A673 (cell line): ENCODE measurements around the gene CCS. TPM values are rescaled to one million over a fixed set of nuclear protein-coding genes. Genes with fewer than 3 reads are reported as not detected.
"Not testable (repeated sequence)": the region's sequence is repeated elsewhere in the genome, so short reads cannot be mapped to it uniquely, and the experiment has no call there.

ENCODE experiments used
- Bru-seq: library from RNA; stranded (reverse); fragments of 400-500 nt; gene quantifications from one replicate; lab custom pipeline; 2021; lab: Mats Ljungman, UMichigan
- BruChase-seq, 2 experiments: library from RNA; stranded (reverse); fragments of 400-500 nt; gene quantifications; one replicate each; lab custom pipeline; 2021; lab: Mats Ljungman, UMichigan
- BruUV-seq: library from RNA; stranded (reverse); fragments of 400-500 nt; replicated peaks from 2 replicates; lab custom pipeline; 2021; lab: Mats Ljungman, UMichigan
- CTCF ChIA-PET: fragments of 300-600 bp; sonication (Branson Sonifier 250); formaldehyde crosslinking; loops from one replicate; lab custom pipeline; 2022; ENCODE audit warnings: antibody characterized with exemption; lab: Charles Lee
- POLR2A ChIA-PET: fragments of 300-600 bp; sonication (Branson Sonifier 250); formaldehyde crosslinking; loops from one replicate; lab custom pipeline; 2022; ENCODE audit warnings: antibody characterized with exemption; ENCODE audit not compliant: low non-redundant PET; lab: Charles Lee
- DNase-seq: peaks from one replicate; pipeline ENCODE4 v3.0.0-alpha.2; 2015; ENCODE audit warnings: low spot score
- H3K27ac ChIP-seq: fragments of 200-600 bp; sonication (generic); 2 replicates; pipeline ENCODE4 v1.5.1; 2016; ENCODE audit warnings: mixed run types, low read depth, mild to moderate bottlenecking, mixed read lengths, antibody characterized with exemption, low read length; ENCODE audit not compliant: poor library complexity, severe bottlenecking
- H3K27me3 ChIP-seq: fragments of 200-600 bp; sonication (generic); replicated peaks from 2 replicates; pipeline ENCODE4 v1.6.1; 2017; ENCODE audit warnings: mixed run types, low read depth, mild to moderate bottlenecking, mixed read lengths, antibody characterized with exemption, low read length; ENCODE audit not compliant: insufficient read depth, poor library complexity
- H3K36me3 ChIP-seq: fragments of 200-600 bp; sonication (generic); 2 replicates; pipeline ENCODE4 v1.6.1; 2016; ENCODE audit warnings: mixed run types, mild to moderate bottlenecking, mixed read lengths, antibody characterized with exemption, low read length; ENCODE audit not compliant: insufficient read depth, poor library complexity, severe bottlenecking
- H3K4me1 ChIP-seq: fragments of 200-600 bp; sonication (generic); 2 replicates; pipeline ENCODE4 v1.6.1; 2017; ENCODE audit warnings: mixed run types, mild to moderate bottlenecking, mixed read lengths, antibody characterized with exemption, low read length; ENCODE audit not compliant: insufficient read depth, poor library complexity, severe bottlenecking
- H3K4me3 ChIP-seq: fragments of 200-600 bp; sonication (generic); 2 replicates; pipeline ENCODE4 v1.5.1; 2016; ENCODE audit warnings: low read depth, mixed run types, mild to moderate bottlenecking, mixed read lengths, low read length; ENCODE audit not compliant: poor library complexity, severe bottlenecking
- H3K9me3 ChIP-seq: fragments of 200-600 bp; sonication (generic); 2 replicates; pipeline ENCODE4 v1.6.1; 2016; ENCODE audit warnings: mixed run types, low read depth, mild to moderate bottlenecking, mixed read lengths, antibody characterized with exemption, low read length; ENCODE audit not compliant: poor library complexity, severe bottlenecking
- CTCF ChIP-seq: fragments of 300-800, 200-600 bp; sonication (generic); conservative IDR thresholded peaks from 2 replicates; pipeline ENCODE4 v1.5.1; 2017; ENCODE audit warnings: low read depth, mild to moderate bottlenecking, antibody characterized with exemption, low read length, moderate library complexity, mixed read lengths
- EZH2 ChIP-seq: fragments of 200-600 bp; sonication (generic); IDR thresholded peaks from 2 replicates; pipeline ENCODE4 v1.6.1; 2017; ENCODE audit warnings: borderline replicate concordance, low read depth, mild to moderate bottlenecking, mixed read lengths, antibody characterized with exemption, low read length; ENCODE audit not compliant: poor library complexity, severe bottlenecking
- intact Hi-C: fragments of 100-400 bp; cut with micrococcal nuclease; formaldehyde crosslinking; loops from one replicate; pipeline ENCODE4 v1.10.0; 2022; ENCODE audit not compliant: unreplicated experiment
- long read RNA-seq: library from polyadenylated mRNA; stranded (forward); transcript quantifications from one replicate; pipeline ENCODE4 v2.0.0, GENCODE V29; 2022
- total RNA-seq: library from RNA; stranded (reverse); gene quantifications from 2 replicates; pipeline ENCODE4 v1.2.3, GENCODE V29; 2021

Gene CCS
- 43.8 and 56.8 TPM in 2 replicates for total RNA-seq
- Bru-seq, nascent RNA: percentile 62 among the genes with signal in this experiment
- percentile 67 among the genes with signal in this experiment for BruChase-seq, experiment 1, labeled RNA remaining after a 2-hour chase
- BruChase-seq, experiment 2, labeled RNA remaining after a 6-hour chase: percentile 75 among the genes with signal in this experiment
- long read RNA-seq, transcript CCS-208 (8 exons, 1,430 nt): major isoform, 27 of 55 reads
- long read RNA-seq, partial matches to known transcripts: 8 of 55 reads
- long read RNA-seq, other reads (novel, unspliced or antisense): 14 of 55 reads

DNA sequence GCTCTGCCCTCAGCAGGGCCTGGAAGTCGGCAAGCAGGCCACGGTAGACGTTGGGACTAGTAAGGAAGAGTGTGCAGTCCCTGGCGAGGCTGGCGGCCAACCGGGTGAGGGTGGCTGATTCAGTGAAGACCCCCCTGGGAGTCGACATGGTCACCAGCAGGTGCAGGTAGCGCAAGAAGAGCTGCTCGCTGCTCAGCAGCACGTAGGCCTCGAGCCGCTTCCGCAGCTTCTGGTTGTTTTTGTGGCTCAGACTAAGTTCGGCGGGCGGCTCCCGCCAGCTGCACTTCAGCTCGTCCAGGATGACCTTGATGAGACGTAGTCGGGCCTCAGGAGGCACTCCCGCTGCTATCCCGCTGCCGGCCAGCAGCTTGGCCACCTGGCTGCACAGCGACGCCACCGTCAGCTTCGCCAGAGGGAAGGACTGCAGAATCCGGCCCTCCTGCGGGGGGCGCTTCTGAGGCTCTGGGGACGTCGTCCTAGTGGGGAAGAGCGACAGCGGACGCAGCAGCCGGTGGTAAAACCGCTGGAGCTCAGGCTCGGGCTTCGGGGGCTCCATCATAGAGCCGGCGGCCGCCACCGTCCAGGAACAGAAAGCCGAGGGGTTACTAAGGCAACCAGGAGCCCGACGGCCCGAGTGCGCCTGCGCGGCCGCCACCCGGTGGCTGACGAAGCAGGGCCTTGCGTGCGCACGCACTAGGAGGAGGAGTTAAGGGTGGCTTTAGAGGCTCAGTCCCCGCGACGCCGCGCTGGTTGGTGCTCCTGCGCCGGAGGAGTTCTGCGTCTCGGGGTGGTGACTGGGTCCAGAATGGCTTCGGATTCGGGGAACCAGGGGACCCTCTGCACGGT lies at the start of gene CCS, which contains the start of gene CCDC87:
CCS (plus strand) TSS at position 729 of the 846 bp plus-strand sequence; CDS start at position 806, 77 bp downstream.
CCDC87 (minus strand) TSS at position 607 of the 846 bp plus-strand sequence; CDS start at position 559, 48 bp downstream.
- TF ChIP-seq EZH2: no peak
- TF ChIP-seq CTCF: peak; percentile 70
- Histone ChIP-seq H3K27me3 (no peaks in the 10 kb centered on the region), H3K4me1 (peaks cover 9% of the 10 kb centered on the region), H3K36me3 (no peaks in the 10 kb centered on the region), H3K9me3 (no peaks in the 10 kb centered on the region), H3K4me3 (peak within 1 kb of the TSS; percentile 65), H3K27ac (peak within 1 kb of the TSS; percentile 72)
- peak; percentile 98 for DNase-seq
- POLR2A ChIA-PET: interaction anchor here (0.5 kb wide), 2 partner anchors 46 to 456 kb away, joined by 3 to 4 read pairs; no protein-coding TSS in a partner anchor
- CTCF ChIA-PET: interaction anchor here (0.5 to 1.0 kb wide), 3 partner anchors 11 to 86 kb away, joined by 5 to 10 read pairs (median 6); no protein-coding TSS in a partner anchor
- intact Hi-C loops: no loop called here
- no TSS peak for BruUV-seq

DNA sequence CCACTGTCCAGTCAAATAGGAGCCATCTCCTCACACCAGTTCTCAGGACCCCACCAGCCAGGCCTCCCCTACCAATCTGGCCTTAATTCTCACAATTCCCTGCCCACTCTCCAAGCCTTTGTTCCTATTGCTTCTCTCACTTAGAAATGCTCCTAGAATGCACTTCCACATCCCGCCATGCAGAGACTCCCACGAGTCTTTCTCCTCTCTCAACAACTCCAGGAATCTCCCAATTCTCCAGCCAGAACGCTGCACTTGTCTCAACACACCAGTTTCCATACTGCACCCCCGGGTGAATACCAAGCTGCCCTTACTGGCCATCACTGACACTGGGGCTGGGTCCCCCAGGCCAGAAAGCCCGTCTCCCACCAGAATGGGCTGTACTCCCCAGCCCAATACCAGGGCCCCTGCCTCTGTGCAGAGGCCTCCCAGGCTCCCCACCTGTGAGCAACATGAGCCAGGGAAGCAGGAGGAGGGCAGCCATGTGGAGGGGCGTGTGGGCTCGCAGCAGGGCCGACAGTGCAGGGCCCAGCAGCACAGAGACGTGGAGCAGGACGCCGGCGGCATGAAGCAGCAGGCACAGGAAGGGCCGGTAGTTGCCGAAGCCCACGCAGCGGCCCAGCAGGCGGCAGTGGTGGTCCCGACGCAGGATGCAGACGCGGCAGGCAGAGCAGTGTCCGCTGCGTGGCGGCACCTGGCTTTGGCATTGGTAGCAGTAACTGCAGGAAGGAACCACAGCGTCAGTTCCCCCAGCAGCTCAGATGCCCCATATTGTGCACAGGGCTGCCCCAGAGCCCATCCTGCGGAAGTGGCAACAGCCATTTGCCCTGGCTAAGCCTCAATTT lies 49.5 kb upstream of the CCS start:
- ChIA-PET POLR2A (interaction anchor here (0.5 kb wide), 1 partner anchor 77 kb away, joined by 3 read pairs; no protein-coding TSS in a partner anchor), CTCF (no interaction called here)
- Histone ChIP-seq H3K27me3 (no peaks in the 10 kb centered on the region), H3K9me3 (no peaks in the 10 kb centered on the region), H3K27ac (no peak overlapping the region), H3K4me1 (peaks cover 4% of the 10 kb centered on the region), H3K36me3 (no peaks in the 10 kb centered on the region), H3K4me3 (no peak overlapping the region)
- intact Hi-C loops: no loop called here
- TF ChIP-seq EZH2: no peak
- peak; percentile 42; the same call in 1 of the 2 replicates for TF ChIP-seq CTCF
- peak; percentile 48 for DNase-seq
- no TSS peak for BruUV-seq

GRCh38 chr11:66544952-66545351 lies 48.0 kb upstream of the CCS start:
- intact Hi-C loops, H3K4me1 ChIP-seq: not testable (repeated sequence)

More at GRCh38 chr11:66544952-66545351, 48.0 kb upstream of the CCS start:
- POLR2A ChIA-PET, H3K27ac ChIP-seq, H3K9me3 ChIP-seq, H3K27me3 ChIP-seq, CTCF ChIA-PET, DNase-seq, H3K36me3 ChIP-seq: not testable (repeated sequence)
- H3K4me3 ChIP-seq: peak overlapping the region; percentile 75
- BruUV-seq: TSS peak; percentile 79
